ENCODE data around the gene KDM4B. TPM values are rescaled to one million over a fixed set of nuclear protein-coding genes. Genes with fewer than 3 reads are reported as not detected.
"Not testable (repeated sequence)": the region's sequence is repeated elsewhere in the genome, so short reads cannot be mapped to it uniquely, and the experiment has no call there.

Gene KDM4B
- total RNA-seq, 4 donors from 2014 or later, result 26.0 to 51.2 (median 34.2) TPM

- TF ChIP-seq POLR2A (IDR thresholded peaks at IDR 0.05; ENCODE audit: low read depth) (no peak), POLR2AphosphoS5 (IDR thresholded peaks at IDR 0.05) (no peak), EP300 (IDR thresholded peaks at IDR 0.05) (no peak)
- TF ChIP-seq, protein P1, sequence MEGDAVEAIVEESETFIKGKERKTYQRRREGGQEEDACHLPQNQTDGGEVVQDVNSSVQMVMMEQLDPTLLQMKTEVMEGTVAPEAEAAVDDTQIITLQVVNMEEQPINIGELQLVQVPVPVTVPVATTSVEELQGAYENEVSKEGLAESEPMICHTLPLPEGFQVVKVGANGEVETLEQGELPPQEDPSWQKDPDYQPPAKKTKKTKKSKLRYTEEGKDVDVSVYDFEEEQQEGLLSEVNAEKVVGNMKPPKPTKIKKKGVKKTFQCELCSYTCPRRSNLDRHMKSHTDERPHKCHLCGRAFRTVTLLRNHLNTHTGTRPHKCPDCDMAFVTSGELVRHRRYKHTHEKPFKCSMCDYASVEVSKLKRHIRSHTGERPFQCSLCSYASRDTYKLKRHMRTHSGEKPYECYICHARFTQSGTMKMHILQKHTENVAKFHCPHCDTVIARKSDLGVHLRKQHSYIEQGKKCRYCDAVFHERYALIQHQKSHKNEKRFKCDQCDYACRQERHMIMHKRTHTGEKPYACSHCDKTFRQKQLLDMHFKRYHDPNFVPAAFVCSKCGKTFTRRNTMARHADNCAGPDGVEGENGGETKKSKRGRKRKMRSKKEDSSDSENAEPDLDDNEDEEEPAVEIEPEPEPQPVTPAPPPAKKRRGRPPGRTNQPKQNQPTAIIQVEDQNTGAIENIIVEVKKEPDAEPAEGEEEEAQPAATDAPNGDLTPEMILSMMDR (IDR thresholded peaks at IDR 0.05), result no peak
- H3K36me3 ChIP-seq, result no peaks in the 10 kb centered on the region
- no peaks in the 10 kb centered on the region for H3K27me3 ChIP-seq
- intact Hi-C loops (cut with DNase I), result no loop called here
- DNase-seq (ENCODE audit: extremely low spot score), result no peak
- no peaks in the 10 kb centered on the region for H3K9me3 ChIP-seq
- H3K27ac ChIP-seq (replicated peaks in 1 of 4), result no peak overlapping the region
- no peaks in the 10 kb centered on the region for H3K4me1 ChIP-seq
- H3K4me3 ChIP-seq, result no peak overlapping the region
- 91% methylated on average over 26 of the region's 28 CpGs for WGBS
Measured at GRCh38 chr19:4930664-4931063, 38.2 kb upstream of the KDM4B start.

- Histone ChIP-seq H3K9me3 (no peaks in the 10 kb centered on the region), H3K4me3 (no peak overlapping the region), H3K27me3 (no peaks in the 10 kb centered on the region), H3K27ac (replicated peaks in 1 of 4) (no peak overlapping the region), H3K36me3 (no peaks in the 10 kb centered on the region), H3K4me1 (no peaks in the 10 kb centered on the region)
- WGBS, result 95% methylated on average over 32 of the region's 32 CpGs
- intact Hi-C loops (cut with DNase I), result no loop called here
- TF ChIP-seq POLR2A (IDR thresholded peaks at IDR 0.05; ENCODE audit: low read depth) (no peak), EP300 (IDR thresholded peaks at IDR 0.05) (no peak), POLR2AphosphoS5 (IDR thresholded peaks at IDR 0.05) (no peak)
- TF ChIP-seq, protein P1 (IDR thresholded peaks at IDR 0.05), result no peak
- no peak for DNase-seq (ENCODE audit: extremely low spot score)
Measured at GRCh38 chr19:4932711-4933110, 36.2 kb upstream of the KDM4B start.

DNA sequence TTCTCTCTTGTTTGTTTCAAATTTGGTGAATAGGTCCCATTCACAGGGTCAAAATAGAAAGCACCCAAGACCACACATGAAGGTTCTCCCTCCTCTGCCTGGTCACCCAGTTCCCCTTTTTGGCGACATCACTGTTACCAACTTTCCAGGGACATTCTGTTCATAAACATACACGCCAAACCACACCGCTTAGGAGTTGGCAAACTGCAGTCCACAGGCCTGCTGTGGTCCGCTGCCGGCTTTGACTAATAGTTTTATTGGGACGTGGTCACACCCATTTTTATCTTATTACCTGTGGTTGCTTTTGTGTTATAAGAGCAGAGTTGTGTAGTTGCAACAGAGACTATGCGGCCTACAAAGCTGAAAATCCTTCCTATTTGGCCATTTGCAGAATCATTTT, 35.4 kb upstream of the KDM4B start:
- intact Hi-C loops (cut with DNase I), result no loop called here
- DNase-seq (ENCODE audit: extremely low spot score), result no peak
- TF ChIP-seq EP300 (IDR thresholded peaks at IDR 0.05), result no peak
- TF ChIP-seq, protein P1 (IDR thresholded peaks at IDR 0.05), result no peak
- no peak for TF ChIP-seq POLR2AphosphoS5 (IDR thresholded peaks at IDR 0.05)
- TF ChIP-seq POLR2A (IDR thresholded peaks at IDR 0.05; ENCODE audit: low read depth), result no peak
- WGBS, result 86% methylated on average over 7 of the region's 7 CpGs
- H3K4me1 ChIP-seq, result no peaks in the 10 kb centered on the region
- no peak overlapping the region for H3K4me3 ChIP-seq
- no peaks in the 10 kb centered on the region for H3K27me3 ChIP-seq
- H3K36me3 ChIP-seq, result no peaks in the 10 kb centered on the region
- no peak overlapping the region for H3K27ac ChIP-seq (replicated peaks in 1 of 4)
- H3K9me3 ChIP-seq, result no peaks in the 10 kb centered on the region

GRCh38 chr19:4935444-4935843, 33.5 kb upstream of the KDM4B start:
- intact Hi-C loops (cut with DNase I), result no loop called here
- no peaks in the 10 kb centered on the region for H3K36me3 ChIP-seq
- WGBS, result 96% methylated on average over 8 of the region's 8 CpGs
- TF ChIP-seq POLR2A (IDR thresholded peaks at IDR 0.05; ENCODE audit: low read depth) (no peak), POLR2AphosphoS5 (IDR thresholded peaks at IDR 0.05) (no peak), EP300 (IDR thresholded peaks at IDR 0.05) (no peak)
- TF ChIP-seq, protein P1 (IDR thresholded peaks at IDR 0.05), result no peak
- no peak overlapping the region for H3K4me3 ChIP-seq
- no peaks in the 10 kb centered on the region for H3K4me1 ChIP-seq
- H3K27me3 ChIP-seq, result no peaks in the 10 kb centered on the region
- DNase-seq (ENCODE audit: extremely low spot score), result no peak
- no peaks in the 10 kb centered on the region for H3K9me3 ChIP-seq
- H3K27ac ChIP-seq (replicated peaks in 1 of 4), result no peak overlapping the region

GRCh38 chr19:4937060-4937459, 31.9 kb upstream of the KDM4B start:
- Histone ChIP-seq H3K9me3 (no peaks in the 10 kb centered on the region), H3K36me3 (no peaks in the 10 kb centered on the region), H3K27ac (replicated peaks in 1 of 4) (no peak overlapping the region), H3K4me3 (no peak overlapping the region), H3K4me1 (no peaks in the 10 kb centered on the region), H3K27me3 (no peaks in the 10 kb centered on the region)
- DNase-seq (ENCODE audit: extremely low spot score), result no peak
- WGBS, result 86% methylated on average over 7 of the region's 7 CpGs
- intact Hi-C loops (cut with DNase I), result no loop called here
- TF ChIP-seq POLR2A (IDR thresholded peaks at IDR 0.05; ENCODE audit: low read depth) (no peak), EP300 (IDR thresholded peaks at IDR 0.05) (no peak), POLR2AphosphoS5 (IDR thresholded peaks at IDR 0.05) (no peak)
- TF ChIP-seq, protein P1 (IDR thresholded peaks at IDR 0.05), result no peak

DNA sequence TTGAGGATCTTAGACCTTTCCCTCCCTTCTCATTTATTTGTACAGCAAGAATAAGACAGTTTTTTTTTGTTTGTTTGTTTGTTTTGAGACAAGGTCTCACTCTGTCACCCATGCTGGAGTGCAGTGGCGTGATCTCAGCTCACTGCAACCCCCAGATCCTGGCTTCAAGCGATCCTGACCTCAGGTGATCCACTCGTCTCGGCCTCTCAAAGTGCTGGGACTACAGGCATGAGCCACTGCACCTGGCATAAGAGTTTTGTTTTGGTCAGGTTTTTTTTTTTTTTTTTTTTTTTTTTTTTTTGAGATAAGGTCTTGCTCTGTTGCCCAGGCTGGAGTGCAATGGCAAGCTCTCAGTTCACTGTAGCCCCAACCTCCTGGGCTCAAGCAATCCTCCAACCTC, 30.5 kb upstream of the KDM4B start:
- intact Hi-C loops (cut with DNase I); DNase-seq (ENCODE audit: extremely low spot score); H3K4me3 ChIP-seq; H3K4me1 ChIP-seq; H3K36me3 ChIP-seq; H3K9me3 ChIP-seq; H3K27ac ChIP-seq (replicated peaks in 1 of 4); H3K27me3 ChIP-seq: not testable (repeated sequence)
- WGBS, result 95% methylated on average over 4 of the region's 4 CpGs

Data from esophagus muscularis mucosa (tissue), 4 donors.